NCI-H460 (cell line): ENCODE data around the gene PIGU. TPM values are rescaled to one million over a fixed set of nuclear protein-coding genes. Genes with fewer than 3 reads are reported as not detected.
A peak's percentile ranks its signal among the peaks of the same experiment; 100 is the strongest.
"Not testable (repeated sequence)": the region's sequence is repeated elsewhere in the genome, so short reads cannot be mapped to it uniquely, and the experiment has no call there.

Source experiments
- DNase-seq: peaks from one replicate; pipeline ENCODE4 v3.0.0-alpha.2; 2016; ENCODE audit warnings: low read depth; ENCODE audit errors: extremely low read depth
- total RNA-seq: library from RNA; depleted of rRNA; stranded (reverse); fragments of >200 nt; shearing (Covaris generic); gene quantifications from 2 replicates; pipeline ENCODE4 v1.2.3, GENCODE V29; 2014

Gene PIGU
- total RNA-seq, 1 experiment from 2014 or later, result 34.9 TPM

DNA sequence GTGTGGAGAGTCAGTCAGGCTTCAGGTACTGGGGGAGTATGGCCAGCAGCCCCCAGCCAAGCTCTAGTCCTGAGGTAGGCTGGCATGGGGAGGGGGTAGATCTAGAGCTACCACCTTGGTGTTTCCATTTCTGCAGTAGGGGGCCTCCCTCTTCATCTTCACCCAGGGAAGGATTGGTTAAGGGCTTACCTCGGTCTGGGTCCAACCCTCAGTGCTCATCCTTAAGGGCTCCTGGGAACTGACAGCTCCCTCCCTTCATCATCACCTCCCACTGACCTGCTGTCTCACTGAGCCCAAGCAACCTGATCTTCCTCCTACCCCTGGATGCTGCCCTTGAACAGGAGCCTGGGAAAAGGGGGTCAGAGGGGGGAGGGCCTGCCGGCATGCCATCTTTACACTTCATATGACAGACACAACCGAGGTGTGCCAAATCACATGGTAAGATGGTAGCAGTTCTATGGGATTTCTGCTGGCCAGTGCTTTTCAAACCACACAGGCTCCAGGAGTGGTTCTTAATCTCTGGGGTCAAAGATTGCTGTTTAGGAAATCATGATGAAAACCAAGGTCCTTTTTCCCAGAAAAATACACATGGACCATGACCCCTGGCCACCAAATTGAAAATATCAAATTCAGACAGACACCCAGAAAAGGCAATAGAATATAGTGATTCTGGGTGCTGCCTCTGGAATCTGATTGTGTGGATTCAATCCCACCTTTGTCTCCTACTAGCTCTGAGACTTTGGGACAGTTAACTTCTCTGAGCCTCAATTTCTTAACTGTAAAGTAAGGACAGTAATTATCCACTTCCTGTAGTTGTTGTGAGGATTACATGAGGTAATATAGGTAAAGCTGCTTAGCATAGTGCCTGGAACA, 30.3 kb upstream of the PIGU start:
- no peak for DNase-seq

DNA sequence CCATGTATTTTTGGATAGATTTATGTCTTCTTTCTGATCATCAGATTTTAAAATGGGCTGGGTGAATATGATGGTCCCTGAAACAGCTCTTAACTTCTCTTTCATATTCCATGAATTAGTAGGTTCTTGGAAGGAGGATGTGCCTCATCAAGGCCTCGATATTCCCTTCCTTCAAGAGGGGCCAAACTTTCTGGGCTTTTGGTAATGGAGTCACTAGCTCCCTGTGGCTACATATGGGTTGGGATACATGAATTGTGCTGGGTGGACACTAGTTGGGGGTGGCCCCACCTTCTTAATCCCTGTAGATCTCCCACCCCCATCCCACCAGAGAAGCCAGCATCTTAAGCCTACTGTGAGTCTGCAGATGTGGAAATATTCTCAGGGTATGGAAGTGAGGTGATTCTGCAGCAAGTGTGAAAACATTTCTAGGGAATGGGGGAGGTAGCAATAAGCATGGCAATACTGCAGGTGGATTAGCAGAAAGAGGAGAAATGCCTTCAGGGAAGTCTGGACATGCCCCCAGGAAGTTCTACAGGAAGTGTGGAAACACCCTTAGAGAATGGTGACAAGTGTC, 29.5 kb upstream of the PIGU start:
- DNase-seq, result no peak

GRCh38 chr20:34705397-34706301, 28.8 kb upstream of the PIGU start:
- DNase-seq, result no peak

GRCh38 chr20:34705008-34705396, 28.1 kb upstream of the PIGU start:
- no peak for DNase-seq

- DNase-seq, result peak; percentile 80
Measured at GRCh38 chr20:34704177-34705007, 27.5 kb upstream of the PIGU start, which contains the start of gene TP53INP2. Gene TP53INP2, plus strand, starts transcription at chr20:34704344. Its CDS starts 4,396 bp downstream, at chr20:34708740.

GRCh38 chr20:34703424-34704176, 26.7 kb upstream of the PIGU start:
- DNase-seq, result no peak

- DNase-seq, result no peak
Measured at GRCh38 chr20:34703061-34703423, 26.1 kb upstream of the PIGU start.

DNA sequence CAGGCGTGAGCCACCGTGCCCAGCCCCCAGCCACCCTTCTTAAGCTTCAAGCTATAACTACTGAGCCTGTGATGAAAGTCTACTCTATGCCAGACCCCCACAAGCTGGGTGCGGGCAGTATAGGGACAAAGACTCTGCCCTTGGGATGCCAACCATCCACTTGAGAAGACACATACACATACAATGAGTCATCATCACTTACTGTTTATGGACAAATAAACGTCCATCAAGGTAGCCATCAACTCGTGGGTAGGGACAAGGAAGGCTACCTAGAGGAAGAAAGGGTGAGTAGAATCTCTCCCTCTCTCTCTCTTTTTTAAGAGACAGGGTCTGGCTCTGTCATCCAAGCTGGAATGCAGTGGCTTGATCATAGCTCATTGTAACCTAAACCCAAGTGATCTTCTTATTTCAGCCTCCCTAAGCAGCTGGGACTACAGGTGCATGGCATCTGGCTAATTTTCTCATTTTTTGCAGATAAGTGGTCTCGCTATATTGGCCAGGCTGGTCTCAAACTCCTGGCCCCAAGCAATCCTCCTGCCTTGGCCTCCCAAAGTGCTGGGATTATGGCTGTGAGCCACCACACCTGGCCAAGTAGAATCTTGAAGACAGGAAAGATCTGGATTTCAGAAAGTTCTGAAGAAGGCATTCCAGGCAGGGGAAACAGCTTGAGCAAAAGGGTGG, 24.7 kb upstream of the PIGU start:
- DNase-seq, result no peak

- DNase-seq, result no peak
Measured at GRCh38 chr20:34693414-34693813, 16.5 kb upstream of the PIGU start.

DNA sequence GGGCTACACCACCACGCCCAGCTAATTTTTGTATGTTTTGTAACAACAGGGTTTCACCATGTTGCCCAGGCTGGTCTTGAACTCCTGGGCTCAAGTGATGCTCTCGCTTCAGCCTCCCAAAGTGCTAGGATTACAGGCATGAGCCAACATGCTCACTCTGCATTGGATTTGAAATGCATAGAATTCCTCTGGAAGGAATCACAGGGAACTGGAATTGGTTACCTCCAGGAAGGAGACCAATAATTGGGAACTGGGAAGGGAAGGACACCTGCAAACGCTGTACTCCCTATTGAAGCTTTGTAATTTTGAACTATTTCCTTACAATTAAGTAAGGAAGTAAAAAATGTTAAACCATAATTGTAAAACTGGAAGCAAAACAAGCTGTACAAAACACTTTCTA, 14.9 kb upstream of the PIGU start:
- no peak for DNase-seq

DNA sequence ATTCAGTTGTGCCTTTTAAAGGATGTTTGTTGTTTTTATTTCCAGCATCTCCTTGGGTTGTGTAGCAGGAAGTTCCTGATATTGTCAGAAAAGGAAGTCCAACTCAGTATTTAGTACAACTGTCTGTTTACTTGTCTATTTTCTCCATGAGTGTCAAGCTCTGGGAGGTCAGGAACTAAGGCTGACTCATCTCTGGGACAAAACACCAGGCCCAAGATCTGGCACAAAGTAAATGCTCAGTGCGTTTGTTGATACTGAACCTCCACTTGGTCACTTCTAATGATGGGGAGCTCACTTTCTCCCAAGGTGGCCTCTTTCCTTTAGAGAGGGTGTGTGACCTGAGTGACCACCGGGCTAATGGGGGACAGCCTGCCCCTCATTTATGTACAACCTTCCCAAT, 12.6 kb upstream of the PIGU start:
- no peak for DNase-seq

- DNase-seq, result no peak
Measured at GRCh38 chr20:34683667-34684066, 6.8 kb upstream of the PIGU start.

- DNase-seq, result no peak
Measured at GRCh38 chr20:34680586-34681175, 3.8 kb upstream of the PIGU start.

GRCh38 chr20:34675993-34676641, 775 bp downstream of the PIGU start:
- DNase-seq, result no peak

DNA sequence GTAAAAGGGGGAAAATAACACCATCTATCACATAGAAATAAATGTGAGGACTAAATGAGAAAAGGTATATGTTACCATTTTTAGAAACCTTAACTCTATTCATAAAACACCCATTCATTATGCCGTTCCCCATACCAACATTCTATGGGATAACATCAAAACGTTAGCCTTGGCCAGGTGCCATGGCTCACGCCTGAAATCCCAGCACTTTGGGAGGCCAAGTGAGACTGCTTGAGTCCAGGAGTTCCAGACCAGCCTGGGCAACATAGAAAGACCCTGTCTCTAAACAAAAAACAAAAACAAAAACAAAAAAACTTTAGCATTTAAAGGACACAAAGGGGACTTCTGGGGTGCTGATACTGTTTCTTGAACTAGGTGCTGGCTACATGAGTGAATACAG, 1.3 kb downstream of the PIGU start:
- DNase-seq, result no peak

DNA sequence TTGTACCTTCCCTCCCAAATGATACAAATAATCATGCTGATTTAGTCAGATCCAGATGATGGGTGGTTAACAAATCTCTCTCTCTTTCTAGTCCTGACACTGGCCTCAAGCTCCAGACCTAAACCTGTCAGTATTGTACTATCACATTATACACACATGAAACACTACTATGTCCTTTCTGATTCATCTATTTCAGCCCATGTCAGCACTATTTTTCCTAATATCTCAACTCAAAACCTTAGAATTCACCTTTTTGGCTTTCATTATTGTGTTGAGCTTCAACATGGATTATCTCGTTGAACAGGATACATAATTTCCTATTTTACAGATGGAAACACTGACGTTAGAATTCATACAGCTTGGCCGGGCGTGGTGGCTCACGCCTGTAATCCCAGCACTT, 3.5 kb downstream of the PIGU start:
- DNase-seq, result no peak

- no peak for DNase-seq
Measured at GRCh38 chr20:34669094-34669493, 7.8 kb downstream of the PIGU start.

GRCh38 chr20:34664751-34665150, 12.1 kb downstream of the PIGU start:
- DNase-seq, result not testable (repeated sequence)
